HG03442 (cell line): ENCODE results near the gene ANO2.

Experiments
- ATAC-seq: cut with Tn5 transposase; IDR thresholded peaks from one replicate; pipeline ENCODE4 v1.9.1; 2021; ENCODE audit warnings: mild to moderate bottlenecking, moderate library complexity; ENCODE audit not compliant: unreplicated experiment

Gene ANO2

DNA sequence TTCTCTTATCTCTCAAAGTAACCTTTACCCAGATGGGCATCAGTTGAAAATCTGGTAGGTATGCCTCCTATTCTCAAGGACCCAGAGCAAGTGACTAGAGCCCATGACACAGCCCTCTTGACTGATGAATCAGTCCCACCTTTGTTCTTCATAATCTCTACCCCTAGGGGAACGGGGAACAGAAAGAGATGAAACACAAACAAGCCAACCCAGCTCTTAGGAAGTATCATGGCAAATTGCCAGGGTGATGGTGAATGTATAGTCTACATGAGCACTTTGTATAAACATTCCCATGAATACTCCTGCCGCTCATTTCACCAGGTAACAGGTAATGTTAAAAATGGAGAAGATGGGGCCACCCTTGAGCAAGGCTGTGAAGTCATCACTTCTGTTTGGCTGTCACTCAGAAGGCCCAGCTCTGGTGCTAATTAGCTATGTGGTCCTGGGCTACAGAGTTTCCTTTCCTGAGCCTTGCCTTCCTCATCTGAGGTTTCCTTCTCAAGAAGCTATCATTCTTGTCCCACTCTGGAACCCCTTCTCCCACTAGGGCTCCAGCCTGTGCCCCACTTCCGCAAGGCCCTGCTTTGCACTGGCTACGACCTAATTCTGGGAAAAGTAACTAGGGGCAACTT lies 161.7 kb downstream of the ANO2 start:
- ATAC-seq = no peak

DNA sequence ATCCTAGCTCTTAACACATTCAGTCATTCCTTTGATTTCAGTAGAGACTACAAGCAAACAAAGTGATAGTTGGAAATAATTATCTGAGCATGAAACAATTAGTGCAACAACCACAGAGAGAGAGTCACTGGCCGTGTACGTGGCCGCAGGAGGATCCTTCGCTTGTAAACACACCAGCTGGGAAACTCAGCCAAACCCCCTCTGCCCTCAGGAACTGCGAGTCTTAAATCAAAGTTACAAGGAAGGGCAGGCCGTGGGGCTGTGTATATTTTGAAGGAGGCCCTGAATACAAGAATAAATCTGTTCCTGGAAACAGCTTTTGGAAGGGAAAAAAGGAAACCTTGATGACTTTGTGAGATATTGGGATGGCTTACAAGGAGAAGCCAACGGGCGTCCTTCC lies 164.5 kb downstream of the ANO2 start:
- no peak for ATAC-seq

DNA sequence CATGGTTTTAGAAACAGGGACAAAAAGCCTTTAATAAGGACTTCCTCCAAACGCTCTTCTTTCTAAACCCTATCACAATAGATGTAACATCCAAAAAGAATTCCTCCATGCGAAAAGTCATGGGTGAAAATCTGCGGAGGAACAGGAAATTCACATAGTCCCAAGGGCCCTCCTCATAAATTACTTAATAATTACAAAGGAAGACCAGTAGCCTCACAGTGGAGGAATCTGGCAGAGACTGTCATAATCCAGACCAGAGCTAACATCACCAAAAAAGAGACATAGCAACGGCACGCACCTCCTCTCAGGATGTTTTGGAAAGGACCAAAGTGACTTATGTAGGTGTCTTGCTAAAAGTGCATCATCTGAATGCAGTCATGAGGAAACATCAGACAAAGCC lies 165.7 kb downstream of the ANO2 start:
- no peak for ATAC-seq

DNA sequence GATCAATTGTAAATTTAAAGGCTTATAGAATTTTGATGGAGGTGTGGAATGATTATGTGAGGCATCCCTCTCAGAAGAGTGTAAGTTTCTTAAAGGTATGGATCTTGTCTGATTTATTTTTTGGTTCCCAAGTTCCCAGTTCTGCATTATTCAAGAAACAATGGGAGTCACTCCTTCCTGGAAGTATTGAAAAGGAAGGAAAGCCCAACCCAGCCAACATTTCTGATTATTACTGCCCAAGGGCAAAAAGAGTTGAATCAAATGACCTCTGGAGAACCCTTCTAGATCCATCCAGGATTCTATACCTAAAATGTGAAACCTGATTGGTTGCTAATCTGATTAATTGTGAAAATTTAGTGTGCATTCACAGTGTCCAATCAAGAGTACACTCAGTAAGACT lies 166.2 kb downstream of the ANO2 start:
- ATAC-seq = no peak

DNA sequence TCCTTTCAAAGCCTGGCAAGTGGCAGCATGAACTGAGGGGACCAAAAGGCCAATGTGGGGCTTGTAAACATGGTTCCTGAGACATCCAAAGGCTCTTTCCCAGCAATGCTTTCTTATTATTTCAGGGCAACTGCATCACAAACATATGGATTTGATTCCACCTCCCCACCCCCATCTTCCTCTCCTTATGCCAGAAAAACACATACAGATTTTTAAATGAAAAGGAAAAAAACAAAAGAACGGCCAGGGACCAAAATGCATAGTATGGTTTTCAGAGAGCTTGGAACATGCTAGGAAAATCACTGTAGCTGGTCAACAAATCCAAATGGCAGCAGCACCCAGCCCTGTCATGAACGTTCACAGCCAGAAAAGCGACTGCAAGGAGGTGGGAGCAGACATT lies 167.6 kb downstream of the ANO2 start:
- ATAC-seq = no peak

DNA sequence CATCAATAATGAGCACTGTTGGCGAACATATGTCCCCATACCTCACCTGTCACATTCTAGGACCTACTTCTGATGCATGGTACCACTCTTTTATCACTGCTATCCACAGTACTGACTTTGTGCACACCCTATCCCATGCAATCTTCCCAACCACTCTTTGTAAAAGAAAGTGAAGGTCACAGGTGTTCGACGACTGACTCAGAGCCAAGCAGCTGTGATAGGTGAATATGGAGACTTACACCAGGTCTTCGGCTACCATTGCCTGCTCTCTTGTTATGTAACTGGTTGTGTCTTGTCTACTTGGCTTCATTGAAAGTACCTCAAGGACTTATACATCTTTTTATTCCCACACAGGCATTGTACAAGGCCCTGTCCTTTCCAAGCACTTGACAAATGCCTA lies 169.0 kb downstream of the ANO2 start:
- ATAC-seq = no peak

DNA sequence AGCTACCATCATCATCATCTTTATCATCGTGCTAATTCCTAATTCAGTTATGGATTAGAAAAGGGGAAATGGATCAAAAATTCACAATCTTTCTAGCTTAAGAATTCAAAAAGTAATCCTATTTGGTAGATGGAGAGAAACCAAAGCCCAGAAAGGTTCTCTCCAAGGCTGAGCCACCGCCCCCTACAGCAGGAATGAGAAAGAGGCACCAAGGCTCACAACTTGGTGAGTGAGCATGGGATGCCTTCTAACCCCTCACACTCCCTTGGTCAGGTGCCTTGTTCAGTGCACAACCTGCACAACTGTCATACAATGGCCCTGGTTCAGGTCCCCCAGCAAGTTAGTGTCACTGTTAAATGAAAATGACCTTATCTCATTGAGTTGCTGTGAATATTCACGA lies 171.5 kb downstream of the ANO2 start:
- ATAC-seq = no peak

DNA sequence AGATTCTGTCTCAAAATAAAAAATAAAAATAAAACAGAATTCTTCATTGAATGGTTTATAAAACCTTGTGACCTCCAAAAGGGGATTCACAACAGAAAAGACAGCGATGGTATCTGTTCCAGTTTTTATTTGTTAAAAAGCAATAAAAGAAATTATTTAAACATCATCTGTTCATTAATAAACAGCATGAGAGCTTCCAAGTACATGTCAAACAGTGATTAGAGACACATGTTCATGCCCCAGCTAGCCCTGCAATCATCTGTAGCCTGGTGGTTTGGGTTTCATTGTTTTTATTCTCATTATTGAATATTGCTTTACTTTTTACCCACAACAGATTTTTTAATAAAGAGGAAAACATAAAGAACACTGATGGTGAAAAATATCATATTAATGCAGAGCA lies 173.3 kb downstream of the ANO2 start:
- no peak for ATAC-seq

DNA sequence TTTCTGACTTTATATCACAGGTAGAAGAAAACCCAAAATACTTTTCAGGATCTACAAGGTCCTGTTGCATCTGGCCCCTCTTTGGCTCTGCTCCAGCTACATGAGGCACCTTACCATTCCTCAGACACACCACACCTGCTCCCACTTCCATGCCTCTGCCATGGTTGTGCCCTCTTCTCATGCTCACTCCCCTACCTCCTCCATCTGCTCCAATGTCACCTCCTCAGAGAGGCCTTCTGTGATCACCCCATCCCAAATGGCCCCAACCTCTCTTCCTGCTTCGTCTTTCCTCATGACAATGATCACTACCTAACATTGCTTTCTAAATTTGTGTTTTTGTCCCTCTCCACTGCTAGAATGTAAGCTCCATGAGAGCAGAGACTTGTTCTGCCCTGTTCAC lies 174.3 kb downstream of the ANO2 start:
- no peak for ATAC-seq

DNA sequence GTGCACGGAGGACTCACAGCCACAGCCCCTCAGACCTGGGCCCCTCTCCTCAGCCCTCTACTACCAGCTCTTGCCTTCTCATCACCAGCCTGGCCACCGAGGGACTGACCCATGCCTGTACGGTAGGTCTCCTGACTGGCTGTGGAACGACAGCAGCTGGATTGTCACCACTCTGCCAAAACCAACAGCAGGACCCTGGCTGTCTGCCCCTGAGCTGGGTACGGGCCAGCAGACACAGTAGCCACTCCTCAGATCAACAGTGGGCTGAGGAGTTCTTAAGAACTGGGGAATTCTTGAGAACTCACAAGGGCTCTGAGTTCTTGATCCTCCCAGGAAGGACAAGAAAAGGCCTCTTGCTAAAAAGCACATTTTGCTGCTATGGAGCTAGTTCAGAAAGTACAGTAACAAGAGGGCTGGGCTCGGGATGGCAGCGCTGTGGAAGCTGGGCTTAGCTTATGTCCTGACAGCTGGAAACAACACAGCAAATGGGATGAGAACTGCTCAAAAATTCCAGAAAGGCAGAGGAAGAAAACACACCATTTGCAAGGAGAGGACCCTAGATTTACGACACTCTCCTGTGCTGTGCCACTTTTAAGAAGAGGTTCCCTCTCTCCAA lies 176.4 kb downstream of the ANO2 start:
- no peak for ATAC-seq

DNA sequence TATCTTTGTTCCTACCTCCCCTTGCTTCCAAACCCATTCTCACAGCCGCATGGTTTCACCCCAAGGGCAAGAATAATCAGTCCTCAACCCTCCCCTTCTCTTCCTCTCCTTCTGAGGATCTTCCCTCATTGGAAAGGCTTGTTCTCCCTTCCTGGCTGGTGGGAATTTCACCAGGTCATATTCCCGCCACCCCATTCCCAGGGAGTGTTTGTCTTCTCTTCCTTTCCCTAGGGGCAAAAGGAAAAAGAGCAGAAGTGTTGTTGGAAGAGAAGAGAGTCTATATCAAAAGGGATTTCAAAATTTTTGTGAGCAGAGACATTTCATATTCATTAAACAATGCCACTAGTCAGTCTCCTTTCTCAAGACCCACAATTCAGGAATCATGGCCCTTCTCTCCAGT lies 176.9 kb downstream of the ANO2 start:
- ATAC-seq = no peak

DNA sequence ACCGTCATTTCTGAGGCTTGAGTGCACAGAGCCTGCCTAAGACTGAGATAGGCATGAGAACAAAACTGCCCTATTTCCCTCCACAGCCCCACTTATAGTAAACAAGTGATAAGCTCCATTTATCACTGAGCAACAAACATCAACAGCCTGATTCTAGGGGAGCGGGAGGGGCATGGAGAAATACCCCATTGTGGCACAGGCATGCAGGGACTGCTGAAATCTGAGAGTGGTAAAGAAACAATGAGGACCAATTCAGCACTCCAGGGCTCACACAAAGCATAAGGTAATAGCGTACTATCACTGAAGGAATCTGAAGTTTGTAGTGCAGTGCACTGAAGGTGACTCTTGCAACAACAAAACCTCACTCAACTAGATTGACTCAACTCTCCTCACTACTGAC lies 186.7 kb downstream of the ANO2 start:
- ATAC-seq = no peak

DNA sequence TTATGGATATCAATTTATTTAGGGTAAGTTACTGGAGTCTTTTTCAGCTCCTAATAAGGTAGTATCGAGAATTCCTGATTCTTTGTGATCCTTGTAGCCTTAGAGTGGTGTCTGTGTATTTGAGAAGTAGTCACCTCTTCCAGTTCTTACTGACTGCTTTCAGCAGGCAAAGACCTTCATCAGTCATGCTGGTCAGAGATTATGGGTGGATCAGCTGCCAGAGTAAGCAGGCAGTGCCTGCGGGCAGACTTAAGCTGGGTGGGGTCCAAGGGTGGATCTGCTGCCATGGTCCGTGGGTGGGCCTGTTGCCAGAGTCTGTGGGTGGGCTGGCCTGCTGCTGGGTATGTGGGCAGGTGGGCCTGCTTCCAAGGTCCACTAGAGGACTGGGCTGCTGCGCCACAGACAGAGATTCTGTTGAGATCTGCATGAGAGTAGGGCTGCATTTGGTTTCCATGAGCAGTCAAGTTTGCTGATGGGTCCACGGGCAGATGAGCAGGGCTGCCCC lies 188.7 kb downstream of the ANO2 start:
- no peak for ATAC-seq

DNA sequence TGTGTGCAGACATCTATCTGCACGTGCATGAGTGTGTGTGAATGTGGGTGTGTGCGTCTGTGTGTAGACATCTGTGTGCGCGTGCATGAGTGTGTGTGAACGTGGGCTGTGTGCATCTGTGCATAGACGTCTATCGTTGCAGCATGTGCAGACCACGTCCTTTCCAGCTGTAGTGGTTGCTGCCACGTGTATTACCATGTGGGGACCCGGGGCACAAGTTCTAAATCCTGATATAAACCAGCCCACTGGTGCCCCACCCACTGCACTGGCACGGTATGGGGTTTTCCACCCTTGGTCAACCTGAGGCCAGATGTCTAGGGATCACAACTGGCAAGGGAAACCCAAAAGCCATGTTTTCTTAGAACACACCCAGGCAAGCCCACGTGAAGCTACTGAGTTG lies 197.0 kb downstream of the ANO2 start:
- no peak for ATAC-seq

DNA sequence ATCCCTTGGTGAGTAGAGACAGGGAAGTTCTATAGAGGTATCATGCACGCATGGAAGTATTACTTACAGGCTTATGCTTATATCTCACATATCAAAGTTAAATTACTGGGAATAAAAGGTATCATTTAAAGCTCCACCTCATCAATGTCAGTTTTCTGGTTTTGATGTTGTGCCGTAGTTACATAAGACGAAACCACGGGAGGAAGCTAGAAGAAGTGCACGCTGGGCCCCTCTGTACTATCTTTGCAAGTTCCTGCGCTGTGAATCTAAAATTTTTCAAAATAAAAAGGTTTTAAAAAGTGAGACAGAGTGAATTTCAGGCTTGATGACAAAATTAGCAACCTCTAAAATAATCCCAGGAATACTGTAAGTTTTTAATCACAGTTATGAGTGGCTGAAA lies 198.1 kb downstream of the ANO2 start:
- no peak for ATAC-seq

DNA sequence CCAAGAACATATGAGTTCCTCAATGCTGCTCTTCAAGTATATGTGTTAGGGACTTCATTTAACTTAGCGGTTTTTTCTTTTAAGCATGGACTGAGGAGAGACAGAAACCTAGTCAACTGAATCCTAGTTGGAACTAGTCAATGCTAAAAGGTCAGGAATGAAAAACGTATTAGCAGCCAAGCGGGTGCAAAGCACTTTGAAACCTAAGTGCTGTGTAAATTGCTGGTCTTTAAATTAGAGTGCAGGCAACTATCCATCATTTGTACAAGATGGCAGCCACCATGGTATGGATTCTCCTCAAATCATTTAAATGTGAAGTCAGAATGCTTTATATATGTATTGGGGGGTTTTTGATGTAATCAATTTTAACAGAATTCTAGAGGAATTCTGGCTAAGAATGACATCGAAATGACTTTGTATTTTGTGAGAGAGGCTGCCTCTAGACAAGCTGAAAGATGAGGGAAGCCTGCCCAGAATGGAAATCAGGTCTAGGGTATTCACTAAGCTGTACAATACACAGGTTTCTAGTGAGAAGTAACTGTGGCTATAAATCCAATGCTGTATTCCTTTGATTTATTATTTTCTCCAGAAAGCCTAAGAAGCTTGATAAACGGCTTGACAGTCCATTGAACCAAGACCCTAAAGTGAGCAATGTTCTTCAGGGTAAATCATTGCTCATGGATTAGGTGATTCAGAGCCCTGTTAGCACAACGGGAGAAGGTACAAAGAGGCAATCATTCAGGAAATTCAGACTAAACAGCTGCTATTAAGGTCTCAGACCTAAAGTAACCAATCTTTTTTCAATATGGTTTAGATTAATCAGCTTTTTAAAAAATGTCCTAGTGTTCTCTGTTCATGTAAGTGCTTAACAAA lies 198.8 kb downstream of the ANO2 start:
- no peak for ATAC-seq

DNA sequence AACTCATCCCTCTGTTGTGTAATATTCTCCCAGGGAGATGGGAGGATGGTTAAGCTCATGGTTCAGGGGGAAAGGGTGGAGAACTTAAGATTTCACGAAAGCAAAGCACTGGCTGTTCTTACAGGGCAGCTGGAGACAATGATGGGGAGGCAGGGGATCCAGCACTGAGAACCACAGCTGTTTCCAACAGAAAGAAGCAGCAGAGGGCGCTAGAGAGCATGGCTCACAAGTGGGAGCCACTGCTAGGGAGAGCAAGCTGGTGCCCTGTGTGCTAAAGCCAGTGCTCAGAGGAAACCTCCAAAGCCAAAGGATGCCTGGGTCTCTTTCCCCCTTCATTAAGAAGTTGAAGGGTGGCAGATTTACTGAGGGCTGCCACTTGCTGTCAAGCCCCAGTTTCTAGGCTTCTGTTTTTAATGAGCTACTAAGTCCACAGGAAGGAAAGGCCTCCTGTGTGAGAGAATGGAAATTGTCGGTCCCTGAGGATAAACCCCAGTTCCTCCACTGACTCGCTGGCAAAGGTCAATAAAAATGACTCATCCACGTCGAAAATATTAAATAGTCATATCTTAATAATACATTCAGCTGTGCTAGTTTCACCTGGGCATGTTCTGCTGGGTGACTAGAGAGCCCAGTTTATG lies 199.7 kb downstream of the ANO2 start:
- ATAC-seq = no peak

DNA sequence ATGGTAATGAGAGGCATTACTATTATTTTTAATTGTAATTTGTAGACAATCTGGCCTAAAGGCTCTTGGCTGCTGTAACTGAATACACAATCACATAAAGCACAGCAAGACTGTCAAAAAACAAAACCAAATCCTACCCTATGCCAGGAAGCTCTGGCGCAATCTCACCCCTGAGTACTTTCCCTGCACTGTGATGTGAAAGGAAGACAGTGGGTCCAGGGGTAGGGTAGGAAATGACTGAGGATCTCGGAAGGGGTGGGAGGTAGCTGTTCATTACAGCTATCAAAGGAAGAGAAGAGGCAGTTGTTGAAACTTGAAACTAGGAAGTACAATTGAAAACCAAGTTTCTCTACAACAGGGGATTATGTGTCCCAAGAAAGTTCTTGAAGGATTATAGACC lies 202.8 kb downstream of the ANO2 start:
- ATAC-seq = no peak

DNA sequence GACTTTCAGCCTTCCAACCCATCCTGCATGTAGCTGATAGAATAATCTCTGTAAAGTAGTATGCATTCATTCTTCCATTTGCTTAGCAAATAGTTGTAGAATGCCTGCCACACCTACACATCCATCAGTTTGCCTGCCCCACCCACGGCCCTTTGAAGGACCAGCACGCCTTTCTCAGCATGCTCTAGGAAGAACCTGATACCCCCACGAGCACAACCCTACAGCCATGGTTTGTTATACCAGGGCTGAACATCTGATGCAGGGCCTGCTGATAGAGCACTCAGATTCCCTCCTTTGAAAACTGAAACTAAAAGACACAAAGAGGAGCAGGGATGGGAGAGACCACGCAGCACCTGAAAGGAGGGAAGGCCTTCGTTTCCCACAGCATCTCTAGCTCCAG lies 205.1 kb downstream of the ANO2 start:
- ATAC-seq = no peak

DNA sequence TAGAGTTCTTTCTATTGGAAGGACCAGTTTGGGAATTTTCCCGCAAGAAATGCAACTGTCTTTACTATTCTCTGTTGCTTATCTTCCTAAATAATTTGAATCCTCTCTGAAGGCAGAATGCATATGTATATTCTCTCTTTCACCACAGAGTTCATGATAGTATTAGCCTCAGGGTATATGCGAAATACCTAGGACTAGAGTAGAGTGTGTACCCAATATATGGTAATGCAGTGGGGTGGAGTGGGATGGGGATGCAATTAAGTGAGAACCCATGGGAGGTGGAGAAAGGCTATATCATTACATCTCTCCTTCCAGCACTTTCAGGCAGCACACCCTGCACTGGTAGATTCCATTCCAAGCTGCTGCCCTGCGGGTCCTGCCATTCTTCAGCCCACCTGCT lies 207.3 kb downstream of the ANO2 start:
- ATAC-seq = no peak

DNA sequence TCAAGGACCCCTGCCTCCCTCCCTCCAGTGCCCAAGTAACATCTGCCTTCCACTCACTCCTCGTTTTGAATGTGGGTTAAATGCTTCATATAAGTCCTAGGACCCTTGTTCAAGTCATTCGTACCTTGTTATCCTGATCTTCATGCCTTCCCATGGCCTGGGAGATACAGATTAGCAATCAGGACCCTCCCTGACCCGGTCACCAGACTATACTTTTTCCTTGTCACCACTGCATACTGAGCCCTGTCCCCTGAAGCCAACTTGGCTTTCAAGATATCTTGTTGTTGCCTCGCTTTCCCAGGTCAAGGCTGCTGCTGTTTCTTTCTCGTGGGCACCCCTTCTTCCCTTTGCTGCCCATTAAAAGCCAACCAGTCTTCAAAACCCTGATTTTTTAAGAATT lies 208.5 kb downstream of the ANO2 start:
- no peak for ATAC-seq

DNA sequence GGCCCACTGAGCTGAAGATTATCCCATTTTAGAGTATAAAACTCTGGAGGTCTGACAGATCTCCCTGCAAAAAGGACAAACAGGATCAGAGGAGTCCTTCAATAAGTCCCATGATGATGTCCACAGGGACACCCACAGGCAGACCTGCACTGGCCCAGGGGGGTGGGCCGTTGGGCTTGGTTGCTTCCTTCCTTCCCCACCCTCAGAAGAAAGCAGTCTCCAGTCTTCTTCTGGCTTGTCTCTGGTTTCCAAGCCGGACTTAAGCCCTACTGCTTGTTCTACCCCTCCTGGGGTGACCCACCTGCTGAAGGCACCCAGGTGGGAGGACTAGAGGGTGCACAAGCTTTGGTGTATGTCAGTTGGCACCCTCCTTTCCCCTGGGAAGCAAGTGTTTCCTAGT lies 209.0 kb downstream of the ANO2 start:
- no peak for ATAC-seq
